Left lobe of liver (tissue), 2 donors: ENCODE results near the gene CD276. TPM values are rescaled to one million over a fixed set of nuclear protein-coding genes. Genes with fewer than 3 reads are reported as not detected.
"Not testable (repeated sequence)": the region's sequence is repeated elsewhere in the genome, so short reads cannot be mapped to it uniquely, and the experiment has no call there.

ENCODE experiments used
- ATAC-seq: fragments of 200-7000 bp; cut with Tn5 transposase; one replicate; pipeline ENCODE4 v1.9.1; 2020; ENCODE audit warnings: mild to moderate bottlenecking, moderate library complexity
- DNase-seq: peaks from one replicate; pipeline ENCODE4 v3.0.0-alpha.2; 2020; ENCODE audit warnings: low spot score
- total RNA-seq: library from RNA; stranded (reverse); gene quantifications from one replicate; pipeline ENCODE4 v1.2.1, GENCODE V29; 2021
- donor health status: DM: no; HTN: no; CAD: no; lungs with moderate emphysema.
- donor health status: DM: no; HTN: yes; CAD: no.

CD276 gene
- total RNA-seq, 1 donor from 2014 or later, result 20.5 TPM

- DNase-seq (no peak), ATAC-seq (no peak)
Measured at GRCh38 chr15:73709241-73709640, 25.1 kb downstream of the CD276 start.

- DNase-seq (no peak), ATAC-seq (no peak)
Measured at GRCh38 chr15:73709686-73710085, 25.5 kb downstream of the CD276 start.

- no peak for DNase-seq
- no peak for ATAC-seq
Measured at GRCh38 chr15:73710321-73710720, 26.1 kb downstream of the CD276 start.

GRCh38 chr15:73711526-73711925 is 27.3 kb downstream of the CD276 start:
- ATAC-seq, result no peak
- no peak for DNase-seq

GRCh38 chr15:73712107-73712506 is 27.9 kb downstream of the CD276 start:
- DNase-seq, result no peak
- no peak for ATAC-seq

GRCh38 chr15:73714695-73715301 is 30.6 kb downstream of the CD276 start:
- peak; percentile 35 for ATAC-seq
- DNase-seq, result no peak

GRCh38 chr15:73715417-73715816 is 31.2 kb downstream of the CD276 start:
- ATAC-seq (peak; percentile 9), DNase-seq (no peak)

- DNase-seq (no peak), ATAC-seq (peak; percentile 46)
Measured at GRCh38 chr15:73716417-73716816, 32.2 kb downstream of the CD276 start.

- DNase-seq (no peak), ATAC-seq (no peak)
Measured at GRCh38 chr15:73717206-73717605, 33.0 kb downstream of the CD276 start.

GRCh38 chr15:73717802-73718201 is 33.6 kb downstream of the CD276 start:
- ATAC-seq, result no peak
- DNase-seq, result no peak

- no peak for DNase-seq
- ATAC-seq, result no peak
Measured at GRCh38 chr15:73718694-73719093, 34.5 kb downstream of the CD276 start.

- DNase-seq (no peak), ATAC-seq (no peak)
Measured at GRCh38 chr15:73722425-73722824, 38.2 kb downstream of the CD276 start.

- ATAC-seq (no peak), DNase-seq (no peak)
Measured at GRCh38 chr15:73723191-73723590, 39.0 kb downstream of the CD276 start.

- no peak for ATAC-seq
- no peak for DNase-seq
Measured at GRCh38 chr15:73724212-73724611, 40.0 kb downstream of the CD276 start.

GRCh38 chr15:73727330-73727976 is 43.3 kb downstream of the CD276 start:
- ATAC-seq (no peak), DNase-seq (no peak)

- ATAC-seq, DNase-seq: not testable (repeated sequence)
Measured at GRCh38 chr15:73732051-73732450, 47.9 kb downstream of the CD276 start.

GRCh38 chr15:73732930-73733329 is 48.7 kb downstream of the CD276 start:
- no peak for ATAC-seq
- DNase-seq, result no peak

GRCh38 chr15:73737535-73737934 is 53.4 kb downstream of the CD276 start:
- ATAC-seq, result no peak
- DNase-seq, result no peak

- peak; percentile 85 for ATAC-seq
- peak; percentile 58 for DNase-seq
Measured at GRCh38 chr15:73740152-73741048, 56.2 kb downstream of the CD276 start.

- DNase-seq, result no peak
- no peak for ATAC-seq
Measured at GRCh38 chr15:73741321-73741836, 57.2 kb downstream of the CD276 start.

- ATAC-seq (no peak), DNase-seq (no peak)
Measured at GRCh38 chr15:73744293-73744692, 60.1 kb downstream of the CD276 start.

- DNase-seq (no peak), ATAC-seq (no peak)
Measured at GRCh38 chr15:73745073-73745472, 60.9 kb downstream of the CD276 start.
